ENCODE results near the gene HNF4A.

The HNF4A gene

GRCh38 chr20:44367746-44368145, 12.2 kb downstream of the HNF4A start:
- Mint-ChIP-seq H3K27ac (no peak overlapping the region), H3K36me3 (ENCODE audit: low read depth) (no peaks in the 10 kb centered on the region), H3K4me1 (no peaks in the 10 kb centered on the region), H3K9me3 (no peaks in the 10 kb centered on the region), H3K4me3 (no peak overlapping the region), H3K27me3 (ENCODE audit: low read depth) (no peaks in the 10 kb centered on the region)
- TF ChIP-seq CTCF (IDR thresholded peaks at IDR 0.05; ENCODE audit: unreplicated experiment in 3 of 3), result no peak

- TF ChIP-seq CTCF (IDR thresholded peaks at IDR 0.05; ENCODE audit: unreplicated experiment in 3 of 3), result no peak
- Mint-ChIP-seq H3K27me3 (ENCODE audit: low read depth) (no peaks in the 10 kb centered on the region), H3K27ac (peak overlapping the region in 2 of 3 experiments; percentile 59 to 74), H3K4me1 (no peaks in the 10 kb centered on the region), H3K4me3 (no peak overlapping the region), H3K36me3 (ENCODE audit: low read depth) (no peaks in the 10 kb centered on the region), H3K9me3 (no peaks in the 10 kb centered on the region)
Measured at GRCh38 chr20:44370639-44371218, 15.2 kb downstream of the HNF4A start.

GRCh38 chr20:44382641-44383040, 27.1 kb downstream of the HNF4A start:
- no peak for TF ChIP-seq CTCF (IDR thresholded peaks at IDR 0.05; ENCODE audit: unreplicated experiment in 3 of 3)
- Mint-ChIP-seq H3K36me3 (ENCODE audit: low read depth) (no peaks in the 10 kb centered on the region), H3K27me3 (ENCODE audit: low read depth) (peaks cover 10% of the 10 kb centered on the region), H3K27ac (no peak overlapping the region), H3K4me3 (no peak overlapping the region), H3K9me3 (no peaks in the 10 kb centered on the region), H3K4me1 (peaks cover 6% of the 10 kb centered on the region)

- TF ChIP-seq CTCF (IDR thresholded peaks at IDR 0.05; ENCODE audit: unreplicated experiment in 3 of 3), result peak; percentile 78 to 88 (median 81)
- no peak overlapping the region for H3K4me3 Mint-ChIP-seq
- H3K36me3 Mint-ChIP-seq (ENCODE audit: low read depth), result no peaks in the 10 kb centered on the region
- peaks cover 23% of the 10 kb centered on the region for H3K27me3 Mint-ChIP-seq (ENCODE audit: low read depth)
- peaks cover 13% of the 10 kb centered on the region for H3K4me1 Mint-ChIP-seq
- H3K9me3 Mint-ChIP-seq, result no peaks in the 10 kb centered on the region
- no peak overlapping the region for H3K27ac Mint-ChIP-seq
Measured at GRCh38 chr20:44384423-44385027, 29.0 kb downstream of the HNF4A start.

- H3K9me3 Mint-ChIP-seq, result no peaks in the 10 kb centered on the region
- H3K4me1 Mint-ChIP-seq, result peaks cover 13% of the 10 kb centered on the region
- H3K36me3 Mint-ChIP-seq (ENCODE audit: low read depth), result no peaks in the 10 kb centered on the region
- H3K27me3 Mint-ChIP-seq (ENCODE audit: low read depth), result peaks cover 41% of the 10 kb centered on the region
- peak; percentile 70 to 75 (median 73) for TF ChIP-seq CTCF (IDR thresholded peaks at IDR 0.05; ENCODE audit: unreplicated experiment in 3 of 3)
- H3K4me3 Mint-ChIP-seq, result peak overlapping the region; percentile 21 to 61 (median 27)
- H3K27ac Mint-ChIP-seq, result peak overlapping the region in 1 of 3 experiments; percentile 47
Measured at GRCh38 chr20:44388466-44389023, 33.0 kb downstream of the HNF4A start.

GRCh38 chr20:44389871-44390270, 34.4 kb downstream of the HNF4A start:
- peaks cover 41% of the 10 kb centered on the region for H3K27me3 Mint-ChIP-seq (ENCODE audit: low read depth)
- no peak for TF ChIP-seq CTCF (IDR thresholded peaks at IDR 0.05; ENCODE audit: unreplicated experiment in 3 of 3)
- H3K4me1 Mint-ChIP-seq, result peaks cover 13% of the 10 kb centered on the region
- no peaks in the 10 kb centered on the region for H3K36me3 Mint-ChIP-seq (ENCODE audit: low read depth)
- no peak overlapping the region for H3K27ac Mint-ChIP-seq
- H3K4me3 Mint-ChIP-seq, result no peak overlapping the region
- no peaks in the 10 kb centered on the region for H3K9me3 Mint-ChIP-seq
